ENCODE measurements around the gene PRDM15. TPM values are rescaled to one million over a fixed set of nuclear protein-coding genes. Genes with fewer than 3 reads are reported as not detected.
A peak's percentile ranks its signal among the peaks of the same experiment; 100 is the strongest.

Gene PRDM15
- total RNA-seq, 8 experiments from 2014 or later, result 2.9 to 9.9 (median 4.7) TPM

- H3K4me1 ChIP-seq (replicated peaks in 1 of 2), result peaks cover 3 to 12% of the 10 kb centered on the region in 2 donors
- no peak overlapping the region for H3K27ac ChIP-seq
- in situ Hi-C loops (cut with MboI; ENCODE audit: low pct_unique_long_range_greater_than_20kb in 2 of 9, low sequenced_read_pairs in 9 of 9, unreplicated experiment in 9 of 9), result loop anchor here in 1 of 9 experiments (25.0 kb wide), 1 partner anchor 108 kb away; no protein-coding TSS in a partner anchor
- 39 to 93% (median 74%) methylated on average over 2 to 5 of the region's 5 CpGs; no CpG with 5 or more reads in 1 of the 10 experiments for WGBS, 10 experiments
- H3K4me3 ChIP-seq, result no peak overlapping the region
- peak in 4 of 8 experiments; percentile 30 to 57 (median 46) for ATAC-seq (replicated peaks in 6 of 8)
These were observed 41.3 kb upstream of the PRDM15 start for GRCh38 chr21:41920476-41920875.

GRCh38 chr21:41919666-41920398 is 40.7 kb upstream of the PRDM15 start:
- H3K4me3 ChIP-seq, result no peak overlapping the region
- 70 to 100% (median 85%) methylated on average over 1 to 10 of the region's 15 CpGs; no CpG with 5 or more reads in 2 of the 10 experiments for WGBS, 10 experiments
- peaks cover 3 to 12% of the 10 kb centered on the region in 2 donors for H3K4me1 ChIP-seq (replicated peaks in 1 of 2)
- in situ Hi-C loops (cut with MboI; ENCODE audit: low pct_unique_long_range_greater_than_20kb in 2 of 9, low sequenced_read_pairs in 9 of 9, unreplicated experiment in 9 of 9), result loop anchor here in 1 of 9 experiments (25.0 kb wide), 1 partner anchor 108 kb away; no protein-coding TSS in a partner anchor
- H3K27ac ChIP-seq, result no peak overlapping the region
- no peak for ATAC-seq (replicated peaks in 6 of 8)

- in situ Hi-C loops (cut with MboI; ENCODE audit: low pct_unique_long_range_greater_than_20kb in 2 of 9, low sequenced_read_pairs in 9 of 9, unreplicated experiment in 9 of 9), result loop anchor here in 1 of 9 experiments (25.0 kb wide), 1 partner anchor 106 kb away; no protein-coding TSS in a partner anchor
- ATAC-seq (replicated peaks in 6 of 8), result no peak
- peaks cover 3 to 12% of the 10 kb centered on the region in 2 donors for H3K4me1 ChIP-seq (replicated peaks in 1 of 2)
- 90 to 100% (median 95%) methylated on average over 2 to 7 of the region's 15 CpGs; no CpG with 5 or more reads in 4 of the 10 experiments for WGBS, 10 experiments
- H3K27ac ChIP-seq, result no peak overlapping the region
- H3K4me3 ChIP-seq, result no peak overlapping the region
These were observed 39.6 kb upstream of the PRDM15 start for GRCh38 chr21:41918561-41919358.

- WGBS, 10 experiments, result 80 to 100% (median 100%) methylated on average over 1 to 3 of the region's 4 CpGs; no CpG with 5 or more reads in 1 of the 10 experiments
- Histone ChIP-seq H3K27ac (no peak overlapping the region), H3K4me3 (no peak overlapping the region), H3K4me1 (replicated peaks in 1 of 2) (peaks cover 3 to 12% of the 10 kb centered on the region in 2 donors)
- no peak for ATAC-seq (replicated peaks in 6 of 8)
- in situ Hi-C loops (cut with MboI; ENCODE audit: low pct_unique_long_range_greater_than_20kb in 2 of 9, low sequenced_read_pairs in 9 of 9, unreplicated experiment in 9 of 9), result loop anchor here in 1 of 9 experiments (25.0 kb wide), 1 partner anchor 105 kb away; no protein-coding TSS in a partner anchor
These were observed 38.4 kb upstream of the PRDM15 start for GRCh38 chr21:41917531-41917930.

GRCh38 chr21:41916888-41917433 is 37.8 kb upstream of the PRDM15 start:
- Histone ChIP-seq H3K4me1 (replicated peaks in 1 of 2) (peaks cover 3 to 12% of the 10 kb centered on the region in 2 donors), H3K27ac (no peak overlapping the region), H3K4me3 (no peak overlapping the region)
- no peak for ATAC-seq (replicated peaks in 6 of 8)
- in situ Hi-C loops (cut with MboI; ENCODE audit: low pct_unique_long_range_greater_than_20kb in 2 of 9, low sequenced_read_pairs in 9 of 9, unreplicated experiment in 9 of 9), result loop anchor here in 1 of 9 experiments (25.0 kb wide), 1 partner anchor 105 kb away; no protein-coding TSS in a partner anchor
- 50 to 100% (median 100%) methylated on average over 1 to 2 of the region's 3 CpGs; no CpG with 5 or more reads in 7 of the 10 experiments for WGBS, 10 experiments

GRCh38 chr21:41914965-41915364 is 35.8 kb upstream of the PRDM15 start:
- Histone ChIP-seq H3K4me1 (replicated peaks in 1 of 2) (peaks cover 0 to under 1% of the 10 kb centered on the region in 2 donors), H3K27ac (no peak overlapping the region), H3K4me3 (no peak overlapping the region)
- WGBS, 10 experiments, result 40 to 100% (median 93%) methylated on average over 1 to 5 of the region's 6 CpGs; no CpG with 5 or more reads in 4 of the 10 experiments
- no peak for ATAC-seq (replicated peaks in 6 of 8)
- in situ Hi-C loops (cut with MboI; ENCODE audit: low pct_unique_long_range_greater_than_20kb in 2 of 9, low sequenced_read_pairs in 9 of 9, unreplicated experiment in 9 of 9), result loop anchor here in 1 of 9 experiments (25.0 kb wide), 1 partner anchor 103 kb away; no protein-coding TSS in a partner anchor

GRCh38 chr21:41914358-41914757 is 35.2 kb upstream of the PRDM15 start:
- Histone ChIP-seq H3K4me1 (replicated peaks in 1 of 2) (no peaks in the 10 kb centered on the region), H3K27ac (no peak overlapping the region), H3K4me3 (no peak overlapping the region)
- ATAC-seq (replicated peaks in 6 of 8), result no peak
- WGBS, 10 experiments, result 57 to 100% (median 93%) methylated on average over 1 to 4 of the region's 12 CpGs; no CpG with 5 or more reads in 3 of the 10 experiments
- in situ Hi-C loops (cut with MboI; ENCODE audit: low pct_unique_long_range_greater_than_20kb in 2 of 9, low sequenced_read_pairs in 9 of 9, unreplicated experiment in 9 of 9), result loop anchor here in 1 of 9 experiments (25.0 kb wide), 1 partner anchor 102 kb away; no protein-coding TSS in a partner anchor

- WGBS, 10 experiments, result 79 to 100% (median 100%) methylated on average over 1 to 5 of the region's 9 CpGs; no CpG with 5 or more reads in 3 of the 10 experiments
- H3K27ac ChIP-seq, result no peak overlapping the region
- no peak for ATAC-seq (replicated peaks in 6 of 8)
- H3K4me3 ChIP-seq, result no peak overlapping the region
- H3K4me1 ChIP-seq (replicated peaks in 1 of 2), result no peaks in the 10 kb centered on the region
- in situ Hi-C loops (cut with MboI; ENCODE audit: low pct_unique_long_range_greater_than_20kb in 2 of 9, low sequenced_read_pairs in 9 of 9, unreplicated experiment in 9 of 9), result loop anchor here in 1 of 9 experiments (25.0 kb wide), 1 partner anchor 101 kb away; no protein-coding TSS in a partner anchor
These were observed 34.1 kb upstream of the PRDM15 start for GRCh38 chr21:41913230-41913629.

- in situ Hi-C loops (cut with MboI; ENCODE audit: low pct_unique_long_range_greater_than_20kb in 2 of 9, low sequenced_read_pairs in 9 of 9, unreplicated experiment in 9 of 9), result loop anchor here in 1 of 9 experiments (25.0 kb wide), 1 partner anchor 97 kb away; no protein-coding TSS in a partner anchor
These were observed 29.7 kb upstream of the PRDM15 start for GRCh38 chr21:41908829-41909228.

GRCh38 chr21:41907496-41908258 is 28.5 kb upstream of the PRDM15 start:
- WGBS, 10 experiments, result 91 to 100% (median 93%) methylated on average over 2 to 22 of the region's 36 CpGs; no CpG with 5 or more reads in 1 of the 10 experiments
- no peak overlapping the region for H3K4me3 ChIP-seq
- no peak overlapping the region for H3K27ac ChIP-seq
- in situ Hi-C loops (cut with MboI; ENCODE audit: low pct_unique_long_range_greater_than_20kb in 2 of 9, low sequenced_read_pairs in 9 of 9, unreplicated experiment in 9 of 9), result loop anchor here in 1 of 9 experiments (25.0 kb wide), 1 partner anchor 95 kb away; no protein-coding TSS in a partner anchor
- H3K4me1 ChIP-seq (replicated peaks in 1 of 2), result no peaks in the 10 kb centered on the region
- no peak for ATAC-seq (replicated peaks in 6 of 8)

More at GRCh38 chr21:41908829-41909228, 29.7 kb upstream of the PRDM15 start:
- no peaks in the 10 kb centered on the region for H3K4me1 ChIP-seq (replicated peaks in 1 of 2)
- no peak overlapping the region for H3K27ac ChIP-seq
- WGBS, 10 experiments, result 40 to 95% (median 79%) methylated on average over 1 to 3 of the region's 3 CpGs; no CpG with 5 or more reads in 1 of the 10 experiments
- no peak overlapping the region for H3K4me3 ChIP-seq
- no peak for ATAC-seq (replicated peaks in 6 of 8)

- 70 to 100% (median 96%) methylated on average over 1 to 12 of the region's 14 CpGs; no CpG with 5 or more reads in 4 of the 10 experiments for WGBS, 10 experiments
These were observed 27.6 kb upstream of the PRDM15 start for GRCh38 chr21:41906770-41907169.

More at GRCh38 chr21:41906770-41907169, 27.6 kb upstream of the PRDM15 start:
- in situ Hi-C loops (cut with MboI; ENCODE audit: low pct_unique_long_range_greater_than_20kb in 2 of 9, low sequenced_read_pairs in 9 of 9, unreplicated experiment in 9 of 9), result loop anchor here in 1 of 9 experiments (25.0 kb wide), 1 partner anchor 94 kb away; no protein-coding TSS in a partner anchor
- Histone ChIP-seq H3K4me1 (replicated peaks in 1 of 2) (no peaks in the 10 kb centered on the region), H3K27ac (no peak overlapping the region), H3K4me3 (no peak overlapping the region)
- ATAC-seq (replicated peaks in 6 of 8), result no peak

Measured in motor neuron (in vitro differentiated cells).